Mammary epithelial cell (primary cell): Measurements from ENCODE around the gene PTPRR.

ENCODE experiments used
- EZH2 ChIP-seq: IDR thresholded peaks from 2 replicates; pipeline ENCODE4 v1.6.1; 2012; ENCODE audit warnings: low read length, inconsistent platforms, borderline replicate concordance
- TF ChIP-seq, protein P1 (sequence below), 2 donors: IDR thresholded peaks in 1 of 2; conservative IDR thresholded peaks in 1 of 2; 2 replicates each; pipeline ENCODE4 v1.5.1; 2011 to 2012; ENCODE audit warnings: inconsistent platforms in 2 of 2, low read length in 2 of 2, mild to moderate bottlenecking in 2 of 2, control low read depth in 1 of 2, low read depth in 1 of 2; ENCODE audit not compliant: insufficient read depth in 1 of 2; ENCODE audit errors: extremely low read depth in 1 of 2

- TF ChIP-seq, protein P1, sequence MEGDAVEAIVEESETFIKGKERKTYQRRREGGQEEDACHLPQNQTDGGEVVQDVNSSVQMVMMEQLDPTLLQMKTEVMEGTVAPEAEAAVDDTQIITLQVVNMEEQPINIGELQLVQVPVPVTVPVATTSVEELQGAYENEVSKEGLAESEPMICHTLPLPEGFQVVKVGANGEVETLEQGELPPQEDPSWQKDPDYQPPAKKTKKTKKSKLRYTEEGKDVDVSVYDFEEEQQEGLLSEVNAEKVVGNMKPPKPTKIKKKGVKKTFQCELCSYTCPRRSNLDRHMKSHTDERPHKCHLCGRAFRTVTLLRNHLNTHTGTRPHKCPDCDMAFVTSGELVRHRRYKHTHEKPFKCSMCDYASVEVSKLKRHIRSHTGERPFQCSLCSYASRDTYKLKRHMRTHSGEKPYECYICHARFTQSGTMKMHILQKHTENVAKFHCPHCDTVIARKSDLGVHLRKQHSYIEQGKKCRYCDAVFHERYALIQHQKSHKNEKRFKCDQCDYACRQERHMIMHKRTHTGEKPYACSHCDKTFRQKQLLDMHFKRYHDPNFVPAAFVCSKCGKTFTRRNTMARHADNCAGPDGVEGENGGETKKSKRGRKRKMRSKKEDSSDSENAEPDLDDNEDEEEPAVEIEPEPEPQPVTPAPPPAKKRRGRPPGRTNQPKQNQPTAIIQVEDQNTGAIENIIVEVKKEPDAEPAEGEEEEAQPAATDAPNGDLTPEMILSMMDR (conservative IDR thresholded peaks at IDR 0.05 in 1 of 2, IDR thresholded peaks at IDR 0.05 in 1 of 2; ENCODE audit: extremely low read depth in 1 of 2, insufficient read depth in 1 of 2, low read depth in 1 of 2, low read length in 2 of 2), result no peak
- TF ChIP-seq EZH2, result no peak
Measured at GRCh38 chr12:70910666-70911065, 9.9 kb downstream of the PTPRR start.
